Measurements from ENCODE around the gene CYLD.
A peak's percentile ranks its signal among the peaks of the same experiment; 100 is the strongest.

The CYLD gene

GRCh38 chr16:50741781-50742575 is at the start of gene CYLD:
TSS of gene CYLD (plus strand) at chr16:50742086. CDS start at chr16:50749699, 7,613 bp downstream.
- DNase-seq (ENCODE audit: low read depth, low spot score): peak; percentile 98

- DNase-seq (ENCODE audit: low read depth, low spot score): no peak
These were observed 49.3 kb upstream of the CYLD start for GRCh38 chr16:50692644-50692998.

- no peak for DNase-seq (ENCODE audit: low read depth, low spot score)
These were observed 48.7 kb upstream of the CYLD start, which contains the start of gene NOD2 for GRCh38 chr16:50692999-50693781. TSS of gene NOD2 (plus strand) at chr16:50693606. CDS start at chr16:50699496, 5,890 bp downstream.

GRCh38 chr16:50694206-50694605 is 47.7 kb upstream of the CYLD start:
- DNase-seq (ENCODE audit: low read depth, low spot score): no peak

GRCh38 chr16:50695017-50696000 is 46.6 kb upstream of the CYLD start:
- no peak for DNase-seq (ENCODE audit: low read depth, low spot score)

- DNase-seq (ENCODE audit: low read depth, low spot score): no peak
These were observed 45.8 kb upstream of the CYLD start for GRCh38 chr16:50696126-50696525.

- no peak for DNase-seq (ENCODE audit: low read depth, low spot score)
These were observed 45.1 kb upstream of the CYLD start for GRCh38 chr16:50696575-50697420.

- no peak for DNase-seq (ENCODE audit: low read depth, low spot score)
These were observed 44.5 kb upstream of the CYLD start for GRCh38 chr16:50697421-50697715.

- DNase-seq (ENCODE audit: low read depth, low spot score): no peak
These were observed 43.8 kb upstream of the CYLD start for GRCh38 chr16:50697881-50698767.

- no peak for DNase-seq (ENCODE audit: low read depth, low spot score)
These were observed 42.3 kb upstream of the CYLD start for GRCh38 chr16:50699326-50700159.

GRCh38 chr16:50702725-50703124 is 39.2 kb upstream of the CYLD start:
- DNase-seq (ENCODE audit: low read depth, low spot score): no peak

GRCh38 chr16:50704245-50704644 is 37.6 kb upstream of the CYLD start:
- no peak for DNase-seq (ENCODE audit: low read depth, low spot score)

- DNase-seq (ENCODE audit: low read depth, low spot score): no peak
These were observed 36.3 kb upstream of the CYLD start for GRCh38 chr16:50705436-50706110.

- no peak for DNase-seq (ENCODE audit: low read depth, low spot score)
These were observed 35.6 kb upstream of the CYLD start for GRCh38 chr16:50706250-50706649.

- DNase-seq (ENCODE audit: low read depth, low spot score): no peak
These were observed 33.4 kb upstream of the CYLD start for GRCh38 chr16:50708373-50709060.

- no peak for DNase-seq (ENCODE audit: low read depth, low spot score)
These were observed 32.7 kb upstream of the CYLD start for GRCh38 chr16:50709061-50709684.

GRCh38 chr16:50709980-50710379 is 31.9 kb upstream of the CYLD start:
- DNase-seq (ENCODE audit: low read depth, low spot score): no peak

Data from brain pericyte (primary cell).